Omental fat pad (tissue), 4 donors: Measurements from ENCODE around the gene TACC3. TPM values are rescaled to one million over a fixed set of nuclear protein-coding genes. Genes with fewer than 3 reads are reported as not detected.

ENCODE experiments used
- ATAC-seq: fragments of 150-250 bp; one replicate; pipeline ENCODE4 v1.9.1; 2016; ENCODE audit warnings: mild to moderate bottlenecking, moderate library complexity; ENCODE audit not compliant: low FRiP score
- DNase-seq: peaks from one replicate; pipeline ENCODE4 v3.0.0-alpha.2; 2019; ENCODE audit warnings: low spot score
- CTCF ChIP-seq, 3 donors: fragments of 450-650 bp; IDR thresholded peaks; one replicate each; pipeline ENCODE4 v1.5.1; 2016 to 2017; ENCODE audit warnings: antibody characterized with exemption in 3 of 3, mild to moderate bottlenecking in 3 of 3, moderate library complexity in 2 of 3
- small RNA-seq: library from RNA; depleted of rRNA; stranded (forward); fragments of <200 nt; gene quantifications from one replicate; pipeline ENCODE3, GENCODE V24; 2016
- total RNA-seq, 4 donors: library from RNA; depleted of rRNA; stranded (reverse); fragments of >200 nt; gene quantifications; one replicate each; pipeline ENCODE4 v1.1.0, GENCODE V29; 2016

Gene TACC3
- total RNA-seq, 4 donors from 2014 or later: 6.0 to 25.7 (median 10.0) TPM

GRCh38 chr4:1792832-1793495 is 71.6 kb downstream of the TACC3 start, which contains the start of gene FGFR3:
TSS of gene FGFR3 (plus strand) at chr4:1793293. CDS start at chr4:1793935, 642 bp downstream.
- ATAC-seq: peak; percentile 72
- no peak for DNase-seq
- no peak for TF ChIP-seq CTCF (IDR thresholded peaks at IDR 0.05)

- DNase-seq (no peak), ATAC-seq (peak; percentile 49)
- no peak for TF ChIP-seq CTCF (IDR thresholded peaks at IDR 0.05)
Measured at GRCh38 chr4:1793496-1793840, 72.1 kb downstream of the TACC3 start.

GRCh38 chr4:1793940-1794808 is 72.9 kb downstream of the TACC3 start:
- ATAC-seq: no peak
- TF ChIP-seq CTCF (IDR thresholded peaks at IDR 0.05): no peak
- no peak for DNase-seq

Small RNA genes within 50 kb of the gene (small RNA-seq; reads per million reads assigned to genes)
- gene RF00019: not detected

Other genes starting within 250 kb of the TACC3 start
- gene FAM53A, start 37.2 kb upstream of the TACC3 start, total RNA-seq: 10 to 100 TPM in 1 of 4 donors, 1 to 10 TPM in 3; 2.0 to 10.9 (median 5.6) TPM
- gene SLBP, start 9.2 kb upstream of the TACC3 start, total RNA-seq: 10 to 100 TPM; 33.3 to 58.4 (median 40.3) TPM
- gene TMEM129, start 198 bp upstream of the TACC3 start, total RNA-seq: 10 to 100 TPM; 31.9 to 59.0 (median 43.5) TPM
- gene FGFR3, start 71.8 kb downstream of the TACC3 start, total RNA-seq: 1 to 10 TPM; 1.3 to 3.5 (median 2.6) TPM
- 100 to 1,000 TPM in 1 of 4 donors, 10 to 100 TPM in 3; 42.2 to 104 (median 52.8) TPM for gene LETM1, start 134.6 kb downstream of the TACC3 start, total RNA-seq
- 10 to 100 TPM; 19.1 to 33.1 (median 28.8) TPM for gene NSD2, start 149.9 kb downstream of the TACC3 start, total RNA-seq